ENCODE data around the gene TSPAN9.

DNA sequence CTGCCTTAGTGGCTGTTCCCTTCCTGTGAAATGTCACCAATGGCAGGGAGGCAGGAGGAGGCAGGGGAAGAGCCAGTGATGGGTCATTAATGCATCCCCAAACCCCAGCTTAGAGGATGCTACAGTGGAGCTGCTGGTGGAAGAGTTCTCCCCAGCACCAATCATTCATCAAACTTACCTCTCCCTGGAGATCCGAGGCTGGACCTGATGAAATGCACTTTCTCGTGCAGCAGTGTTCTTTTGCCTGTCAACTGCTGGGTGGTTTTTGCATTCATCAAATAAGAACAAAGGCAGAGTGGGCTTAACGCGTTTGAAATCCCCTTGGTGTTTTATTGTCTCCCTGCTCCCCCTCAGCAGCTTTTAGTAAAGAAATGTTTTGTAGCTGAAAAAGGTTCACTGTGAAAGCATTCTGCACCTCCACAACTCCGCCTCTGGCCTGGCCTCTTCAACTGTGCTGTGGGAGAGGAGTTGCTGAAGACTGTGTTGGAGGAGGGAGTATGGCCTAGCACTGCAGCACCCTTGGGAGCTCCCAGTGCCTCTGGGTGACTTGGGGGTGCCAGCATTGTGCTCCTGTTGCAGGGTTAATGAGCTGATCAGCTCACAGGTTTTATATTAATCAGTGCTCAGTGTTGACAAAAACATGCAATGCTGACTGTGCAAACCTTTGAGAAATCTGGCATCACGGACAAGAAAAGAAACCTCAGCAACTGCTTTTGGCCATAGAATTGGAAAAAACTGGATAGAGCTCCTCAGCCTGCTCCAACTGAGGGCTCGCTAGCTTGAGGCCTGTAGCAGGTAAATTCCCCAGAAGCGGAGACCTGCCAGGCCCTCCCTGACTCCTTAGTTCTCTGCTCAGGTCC, 14.4 kb downstream of the TSPAN9 start:
- no peak for TF ChIP-seq CTCF (IDR thresholded peaks at IDR 0.05; ENCODE audit: low read depth, low read length)
- no peak for TF ChIP-seq POLR2A (IDR thresholded peaks at IDR 0.05; ENCODE audit: extremely low read depth, insufficient read length)
- TF ChIP-seq, protein P1, sequence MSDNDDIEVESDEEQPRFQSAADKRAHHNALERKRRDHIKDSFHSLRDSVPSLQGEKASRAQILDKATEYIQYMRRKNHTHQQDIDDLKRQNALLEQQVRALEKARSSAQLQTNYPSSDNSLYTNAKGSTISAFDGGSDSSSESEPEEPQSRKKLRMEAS (IDR thresholded peaks at IDR 0.05; ENCODE audit: low read depth, low read length), result no peak

All from NB4 (cell line).